ENCODE results near the gene SPSB1. TPM values are rescaled to one million over a fixed set of nuclear protein-coding genes. Genes with fewer than 3 reads are reported as not detected.

The SPSB1 gene
- total and polyA plus RNA-seq, 2 experiments from 2014 or later = 2.4 to 6.8 TPM

GRCh38 chr1:9321986-9322660, 29.4 kb downstream of the SPSB1 start:
- no peak overlapping the region for H3K4me2 ChIP-seq

More at GRCh38 chr1:9321986-9322660, 29.4 kb downstream of the SPSB1 start:
- H2AFZ ChIP-seq = no peak overlapping the region
- no peak overlapping the region for H3K27ac ChIP-seq (ENCODE audit: low read depth)
- no peaks in the 10 kb centered on the region for H4K20me1 ChIP-seq (replicated peaks; ENCODE audit: insufficient read depth)
- Mint-ChIP-seq H3K4me3 (no peak overlapping the region), H3K27me3 (ENCODE audit: insufficient read depth, low read depth, poor library complexity) (peaks cover 15% of the 10 kb centered on the region), H3K4me1 (peaks cover 41% of the 10 kb centered on the region), H3K27ac (no peak overlapping the region), H3K36me3 (ENCODE audit: low read depth) (no peaks in the 10 kb centered on the region), H3K9me3 (no peaks in the 10 kb centered on the region)
- ATAC-seq (no peak), DNase-seq (ENCODE audit: low spot score) (no peak)
- no peaks in the 10 kb centered on the region for H3K79me2 ChIP-seq (replicated peaks; ENCODE audit: insufficient read depth)
- no peaks in the 10 kb centered on the region for H3K36me3 ChIP-seq (ENCODE audit: insufficient read depth)
- no peaks in the 10 kb centered on the region for H3K9me2 ChIP-seq (ENCODE audit: insufficient read depth)
- no peak overlapping the region for H3K4me3 ChIP-seq
- no peaks in the 10 kb centered on the region for H3K27me3 ChIP-seq (ENCODE audit: insufficient read depth)
- H3F3A ChIP-seq (replicated peaks; ENCODE audit: low read depth) = 0 out of 2 replicates have a peak, but pooled peaks cover 2% of the 10 kb centered on the region
- peaks cover 26% of the 10 kb centered on the region for H3K4me1 ChIP-seq (ENCODE audit: insufficient read depth)
- TF ChIP-seq ZNF462 (CRISPR knock-in tag; IDR thresholded peaks at IDR 0.05) (no peak), ZNF331 (CRISPR knock-in tag; IDR thresholded peaks at IDR 0.05; ENCODE audit: low read depth) (no peak), ETS1 (IDR thresholded peaks at IDR 0.05) (no peak), ZNF114 (CRISPR knock-in tag; IDR thresholded peaks at IDR 0.05) (no peak), EZH2 (IDR thresholded peaks at IDR 0.05; ENCODE audit: low read depth, unreplicated experiment) (no peak), NANOG (IDR thresholded peaks at IDR 0.05; ENCODE audit: borderline replicate concordance) (no peak), REST (IDR thresholded peaks at IDR 0.05; ENCODE audit: unreplicated experiment) (no peak), CREB1 (CRISPR knock-in tag; IDR thresholded peaks at IDR 0.05; ENCODE audit: low read depth) (no peak), CTCF (conservative IDR thresholded peaks at IDR 0.05; ENCODE audit: low read depth in 2 of 2) (no peak), POLR2AphosphoS5 (IDR thresholded peaks at IDR 0.05; ENCODE audit: low read depth) (no peak), EZH2phosphoT487 (IDR thresholded peaks at IDR 0.05; ENCODE audit: unreplicated experiment) (no peak), STAT1 (IDR thresholded peaks at IDR 0.05; ENCODE audit: unreplicated experiment) (no peak), JUNB (IDR thresholded peaks at IDR 0.05; ENCODE audit: unreplicated experiment) (no peak)

Data from GM23338 (cell line).